IMR-90 (cell line): ENCODE data around the gene ITGA6. TPM values are rescaled to one million over a fixed set of nuclear protein-coding genes. Genes with fewer than 3 reads are reported as not detected.

ENCODE experiments used
- ATAC-seq: fragments of 200-7000 bp; cut with Tn5 transposase; 2 replicates; pipeline ENCODE4 v1.9.1; 2020; ENCODE audit warnings: low read depth, mild to moderate bottlenecking, moderate library complexity
- BruUV-seq: library from RNA; stranded (reverse); fragments of 400-500 nt; replicated peaks from 2 replicates; lab custom pipeline; 2021; lab: Mats Ljungman, UMichigan
- CTCF ChIA-PET: fragments of 300-600 bp; formaldehyde crosslinking; extraction: SDS; loops from one replicate; lab custom pipeline; 2021; ENCODE audit warnings: antibody characterized with exemption; lab: Yijun Ruan, JAX
- POLR2A ChIA-PET: fragments of 300-600 bp; sonication (Branson Sonifier 250); formaldehyde crosslinking; loops from one replicate; lab custom pipeline; 2022; ENCODE audit warnings: antibody characterized with exemption; ENCODE audit not compliant: unreplicated experiment; lab: Charles Lee
- DNase-seq: peaks from one replicate; pipeline ENCODE4 v3.0.0; 2013
- H2AFZ ChIP-seq: replicated peaks from 2 replicates; pipeline ENCODE3; 2013; ENCODE audit warnings: low read length, mild to moderate bottlenecking; ENCODE audit not compliant: poor library complexity
- H2AK5ac ChIP-seq: 2 replicates; pipeline ENCODE4 v1.6.1; 2013; ENCODE audit warnings: low read depth, low read length, inconsistent platforms
- H2AK9ac ChIP-seq: replicated peaks from 2 replicates; pipeline ENCODE3; 2013; ENCODE audit warnings: mild to moderate bottlenecking, low read depth, low read length, moderate library complexity; ENCODE audit not compliant: poor library complexity
- H2BK120ac ChIP-seq: 2 replicates; pipeline ENCODE4 v1.6.1; 2013; ENCODE audit warnings: low read depth, low read length, inconsistent platforms
- H2BK15ac ChIP-seq: 3 replicates; pipeline ENCODE4 v1.6.1; 2013; ENCODE audit warnings: low read depth, low read length, inconsistent platforms
- H2BK20ac ChIP-seq: 2 replicates; pipeline ENCODE4 v1.6.1; 2013; ENCODE audit warnings: low read depth, mild to moderate bottlenecking, inconsistent platforms, low read length, moderate library complexity
- H2BK5ac ChIP-seq: 2 replicates; pipeline ENCODE4 v1.6.1; 2013; ENCODE audit warnings: mild to moderate bottlenecking, low read depth, low read length, inconsistent platforms; ENCODE audit not compliant: poor library complexity, severe bottlenecking
- H3K14ac ChIP-seq: replicated peaks from 2 replicates; pipeline ENCODE4 v1.6.1; 2013; ENCODE audit warnings: low read depth, low read length, inconsistent platforms
- H3K18ac ChIP-seq: 2 replicates; pipeline ENCODE4 v1.6.1; 2013; ENCODE audit warnings: low read depth, low read length, control low read depth
- H3K23ac ChIP-seq: 2 replicates; pipeline ENCODE4 v1.6.1; 2013; ENCODE audit warnings: low read depth, low read length, inconsistent platforms
- H3K27ac ChIP-seq: 2 replicates; pipeline ENCODE4 v1.5.1; 2013; ENCODE audit warnings: mild to moderate bottlenecking, control low read depth, low read length; ENCODE audit not compliant: insufficient read depth
- H3K27me3 ChIP-seq: 2 replicates; pipeline ENCODE4 v1.6.1; 2013; ENCODE audit warnings: low read length; ENCODE audit not compliant: control insufficient read depth, insufficient read depth
- H3K36me3 ChIP-seq: 2 replicates; pipeline ENCODE4 v1.6.1; 2013; ENCODE audit warnings: low read length, mixed read lengths; ENCODE audit not compliant: control insufficient read depth, insufficient read depth
- H3K4ac ChIP-seq: 2 replicates; pipeline ENCODE4 v1.6.1; 2013; ENCODE audit warnings: low read depth, low read length, inconsistent platforms
- H3K4me1 ChIP-seq: 2 replicates; pipeline ENCODE4 v1.6.1; 2013; ENCODE audit warnings: low read length, mixed read lengths; ENCODE audit not compliant: control insufficient read depth, insufficient read depth
- H3K4me2 ChIP-seq: 2 replicates; pipeline ENCODE4 v1.6.1; 2013; ENCODE audit warnings: low read depth, mild to moderate bottlenecking, control low read depth, low read length, moderate library complexity
- H3K4me3 ChIP-seq: 2 replicates; pipeline ENCODE4 v1.5.1; 2013; ENCODE audit warnings: low read depth, mild to moderate bottlenecking, control low read depth, low read length, moderate library complexity; ENCODE audit not compliant: insufficient read depth
- H3K56ac ChIP-seq: 2 replicates; pipeline ENCODE4 v1.6.1; 2013; ENCODE audit warnings: low read length, inconsistent platforms; ENCODE audit not compliant: insufficient read depth; ENCODE audit errors: extremely low read depth
- H3K79me1 ChIP-seq, 2 experiments: 2 replicates each; pipeline ENCODE4 v1.6.1; 2013; ENCODE audit warnings: low read length in 2 of 2, inconsistent platforms in 1 of 2, low read depth in 1 of 2
- H3K9ac ChIP-seq: 2 replicates; pipeline ENCODE4 v1.6.1; 2013; ENCODE audit warnings: low read depth, low read length, control low read depth
- H3K9me1 ChIP-seq: 2 replicates; pipeline ENCODE4 v1.6.1; 2013; ENCODE audit warnings: low read length, inconsistent platforms; ENCODE audit not compliant: insufficient read depth
- H3K9me3 ChIP-seq: 2 replicates; pipeline ENCODE4 v1.6.1; 2013; ENCODE audit warnings: low read length; ENCODE audit not compliant: control insufficient read depth, insufficient read depth
- H4K20me1 ChIP-seq: 2 replicates; pipeline ENCODE4 v1.6.1; 2013; ENCODE audit warnings: low read length, inconsistent platforms; ENCODE audit not compliant: insufficient read depth
- H4K5ac ChIP-seq: 2 replicates; pipeline ENCODE4 v1.6.1; 2013; ENCODE audit warnings: mild to moderate bottlenecking, low read depth, low read length, control low read depth
- H4K8ac ChIP-seq, 2 experiments: 2 replicates each; pipeline ENCODE4 v1.6.1; 2013; ENCODE audit warnings: low read depth in 2 of 2, low read length in 2 of 2, control low read depth in 1 of 2, inconsistent platforms in 1 of 2
- H4K91ac ChIP-seq: 2 replicates; pipeline ENCODE4 v1.6.1; 2013; ENCODE audit warnings: low read depth, low read length, inconsistent platforms; ENCODE audit not compliant: insufficient read depth
- NFE2L2 ChIP-seq: fragments of 150-350 bp; IDR thresholded peaks from 2 replicates; pipeline ENCODE4 v1.6.1; 2016; ENCODE audit warnings: low read depth, mild to moderate bottlenecking, low read length
- dilution Hi-C: fragments of 300-500 bp; cut with HindIII; formaldehyde crosslinking; loops from one replicate; pipeline ENCODE4 v1.14.3; 2018; ENCODE audit warnings: low sequenced_read_pairs; ENCODE audit not compliant: unreplicated experiment
- in situ Hi-C: fragments of 300-500 bp; cut with MboI; formaldehyde crosslinking; loops from 3 replicates; pipeline ENCODE4 v1.14.3; 2019; ENCODE audit warnings: low sequenced_read_pairs, inconsistent platforms, mixed read lengths
- intact Hi-C: fragments of 100-400 bp; cut with micrococcal nuclease; formaldehyde crosslinking; loops from 2 replicates; pipeline ENCODE4 v1.10.0; 2022
- polyA plus RNA-seq, 3 experiments: library from polyadenylated mRNA; depleted of rRNA; stranded (reverse); fragments of >200 nt; gene quantifications; 2 replicates each; pipeline ENCODE4 v1.2.3, GENCODE V29; 2012; ENCODE audit warnings: low replicate concordance in 1 of 3
- total RNA-seq: library from RNA; depleted of rRNA; stranded (reverse); fragments of >200 nt; gene quantifications from 2 replicates; pipeline ENCODE4 v1.2.3, GENCODE V29; 2012

The ITGA6 gene
- total and polyA plus RNA-seq, 2 of the 4 experiments (the other 2 are of a cell fraction) = 12.5 to 43.9 TPM

GRCh38 chr2:172473167-172473566, 45.8 kb downstream of the ITGA6 start:
- no peak for TF ChIP-seq NFE2L2
- Histone ChIP-seq H3K14ac (no peak overlapping the region), H4K8ac (no peak overlapping the region), H4K91ac (no peak overlapping the region), H3K4me3 (no peak overlapping the region), H3K4ac (no peak overlapping the region), H2AFZ (no peak overlapping the region), H3K4me1 (no peaks in the 10 kb centered on the region), H3K27ac (no peak overlapping the region), H3K9me1 (no peaks in the 10 kb centered on the region; the same call in 1 of the 2 replicates), H3K23ac (no peak overlapping the region), H2AK9ac (no peak overlapping the region), H3K36me3 (peaks cover 2% of the 10 kb centered on the region; the same call in 1 of the 2 replicates), H4K5ac (no peak overlapping the region), H2BK15ac (no peak overlapping the region), H2AK5ac (no peak overlapping the region), H3K9me3 (no peaks in the 10 kb centered on the region), H3K79me1 (no peaks in the 10 kb centered on the region), H3K27me3 (no peaks in the 10 kb centered on the region), H3K18ac (no peak overlapping the region), H3K56ac (no peak overlapping the region), H2BK120ac (no peak overlapping the region), H3K9ac (no peak overlapping the region), H3K4me2 (no peak overlapping the region), H2BK5ac (no peak overlapping the region), H4K20me1 (no peaks in the 10 kb centered on the region), H2BK20ac (no peak overlapping the region)
- in situ Hi-C loops (loop anchor here (25.0 kb wide), 2 partner anchors 661 to 761 kb away; no protein-coding TSS in a partner anchor), dilution Hi-C loops (no loop called here), intact Hi-C loops (no loop called here)
- ChIA-PET POLR2A (no interaction called here), CTCF (no interaction called here)
- DNase-seq (no peak), ATAC-seq (no peak)
- no TSS peak for BruUV-seq
